ENCODE results near the gene DRC7.
"Not testable (repeated sequence)": the region's sequence is repeated elsewhere in the genome, so short reads cannot be mapped to it uniquely, and the experiment has no call there.

Gene DRC7

GRCh38 chr16:57714047-57714446 is 19.4 kb downstream of the DRC7 start:
- DNase-seq (ENCODE audit: low spot score) = no peak

GRCh38 chr16:57720142-57720575 is 25.6 kb downstream of the DRC7 start:
- peak; percentile 76 for DNase-seq (ENCODE audit: low spot score)

GRCh38 chr16:57721356-57722209 is 27.0 kb downstream of the DRC7 start:
- DNase-seq (ENCODE audit: low spot score) = no peak

DNA sequence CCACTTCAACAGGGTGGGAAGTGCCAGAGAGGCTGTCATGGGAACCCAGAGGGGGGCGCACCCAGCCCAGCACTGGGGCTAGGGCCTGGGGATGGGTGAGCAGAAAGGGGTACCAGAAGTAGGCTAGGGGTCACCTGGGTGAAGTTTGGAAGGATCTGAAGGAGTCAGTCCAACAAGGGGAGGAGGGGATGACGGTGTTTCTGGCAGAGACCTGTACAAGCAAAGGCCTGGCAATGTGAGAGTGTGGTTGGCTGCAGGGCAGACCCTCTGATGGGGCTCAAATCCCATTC is 27.5 kb downstream of the DRC7 start:
- no peak for DNase-seq (ENCODE audit: low spot score)

GRCh38 chr16:57722651-57723050 is 28.0 kb downstream of the DRC7 start:
- DNase-seq (ENCODE audit: low spot score) = no peak

GRCh38 chr16:57723170-57723569 is 28.6 kb downstream of the DRC7 start:
- DNase-seq (ENCODE audit: low spot score) = no peak

- no peak for DNase-seq (ENCODE audit: low spot score)
Observed at GRCh38 chr16:57724531-57724930, 29.9 kb downstream of the DRC7 start.

- no peak for DNase-seq (ENCODE audit: low spot score)
Observed at GRCh38 chr16:57725151-57725550, 30.5 kb downstream of the DRC7 start.

DNA sequence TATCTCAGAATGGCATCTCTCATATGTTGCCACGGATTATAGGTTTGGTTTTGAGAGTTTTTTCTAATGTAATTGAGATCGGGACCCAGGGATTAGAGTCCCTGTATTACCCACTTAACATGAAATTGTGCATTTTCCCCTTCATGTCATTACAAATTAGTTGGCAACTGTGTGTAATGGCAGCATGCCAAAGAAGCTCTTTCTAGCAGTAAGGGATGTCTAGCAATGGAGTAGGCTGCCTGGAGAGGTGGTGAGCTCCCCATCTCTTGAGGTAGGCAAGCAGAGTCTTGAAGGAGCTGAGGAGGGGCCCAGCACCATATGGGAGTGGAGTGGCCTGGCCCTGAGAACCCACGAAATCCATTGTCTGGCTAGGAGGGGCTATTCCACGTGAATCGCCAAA is 30.9 kb downstream of the DRC7 start:
- no peak for DNase-seq (ENCODE audit: low spot score)

DNA sequence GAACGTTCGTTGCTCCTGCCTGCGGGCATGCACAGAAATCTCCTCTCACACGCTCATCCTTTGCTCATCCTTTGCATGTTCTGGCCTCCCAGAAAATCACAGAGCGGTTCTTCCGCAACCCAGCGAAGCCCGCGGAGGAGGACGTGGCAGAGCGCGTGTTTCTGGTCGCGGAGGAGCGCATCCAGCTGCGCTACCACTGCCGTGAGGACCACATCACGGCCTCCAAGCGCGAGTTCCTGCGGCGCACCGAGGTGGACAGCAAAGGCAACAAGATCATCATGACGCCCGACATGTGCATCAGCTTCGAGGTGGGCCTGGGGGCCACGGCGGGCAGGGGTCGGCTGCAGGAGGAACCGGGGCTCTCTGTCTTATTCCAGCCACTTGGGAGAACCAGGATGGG is 31.4 kb downstream of the DRC7 start:
- DNase-seq (ENCODE audit: low spot score) = no peak

DNA sequence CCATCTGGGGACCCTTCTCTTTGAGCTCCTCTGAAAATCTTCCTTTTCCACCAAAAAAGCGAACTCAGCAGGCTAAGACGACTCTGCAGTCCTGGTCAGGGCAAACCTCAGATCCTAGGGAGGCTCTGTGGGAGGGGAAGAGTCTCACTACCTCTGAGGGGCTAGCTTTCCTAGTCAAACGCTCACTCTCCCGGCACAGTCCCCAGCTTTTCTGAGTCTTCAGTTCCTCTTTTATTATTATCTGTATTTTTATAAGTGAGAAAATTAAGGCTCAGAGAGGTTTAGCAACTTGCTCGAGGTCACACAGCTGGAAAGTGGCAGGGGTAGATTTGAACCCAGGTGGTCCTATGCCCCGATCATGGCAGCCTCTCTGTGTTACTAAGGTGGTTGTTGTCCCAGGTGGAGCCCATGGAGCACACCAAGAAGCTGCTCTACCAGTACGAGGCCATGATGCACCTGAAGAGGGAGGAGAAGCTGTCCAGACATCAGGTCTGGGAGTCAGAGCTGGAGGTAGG is 31.9 kb downstream of the DRC7 start:
- DNase-seq (ENCODE audit: low spot score) = no peak

- no peak for DNase-seq (ENCODE audit: low spot score)
Observed at GRCh38 chr16:57727610-57728009, 33.0 kb downstream of the DRC7 start.

DNA sequence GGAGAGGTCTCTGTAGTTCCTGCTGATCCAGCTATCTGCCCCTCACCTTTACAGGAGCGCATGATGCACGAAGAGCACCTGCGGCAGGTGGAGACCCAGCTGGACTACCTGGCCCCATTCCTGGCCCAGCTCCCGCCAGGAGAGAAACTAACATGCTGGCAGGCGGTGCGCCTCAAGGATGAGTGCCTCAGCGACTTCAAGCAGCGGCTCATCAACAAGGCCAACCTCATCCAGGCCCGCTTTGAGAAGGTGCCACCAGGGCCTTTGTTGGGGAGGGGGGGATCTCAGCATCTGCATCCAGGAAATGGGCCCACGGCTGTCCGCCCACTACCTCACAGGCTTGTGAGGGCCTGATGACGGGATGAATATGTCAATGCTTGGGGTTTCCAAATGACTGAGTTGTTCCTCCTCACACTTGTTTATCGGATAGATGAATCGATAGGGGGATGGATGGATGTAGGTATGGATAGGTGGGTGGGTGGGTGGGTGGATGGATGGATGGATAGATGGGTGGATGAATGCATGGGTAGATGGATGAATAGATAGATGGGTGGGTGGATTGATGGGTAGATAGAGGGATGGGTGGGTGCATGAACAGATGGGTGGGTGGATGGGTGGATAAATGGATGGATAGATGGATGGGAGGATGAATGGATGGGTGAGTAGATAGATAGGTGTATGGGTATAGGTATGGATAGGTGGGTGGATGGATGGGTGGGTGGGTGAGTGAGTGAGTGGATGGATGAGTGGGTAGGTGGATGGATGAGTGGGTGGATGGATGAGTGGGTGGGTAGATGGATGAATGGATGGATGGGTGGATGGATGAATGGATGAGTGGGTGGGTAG is 34.0 kb downstream of the DRC7 start:
- no peak for DNase-seq (ENCODE audit: low spot score)

GRCh38 chr16:57729182-57729484 is 34.5 kb downstream of the DRC7 start:
- no peak for DNase-seq (ENCODE audit: low spot score)

DNA sequence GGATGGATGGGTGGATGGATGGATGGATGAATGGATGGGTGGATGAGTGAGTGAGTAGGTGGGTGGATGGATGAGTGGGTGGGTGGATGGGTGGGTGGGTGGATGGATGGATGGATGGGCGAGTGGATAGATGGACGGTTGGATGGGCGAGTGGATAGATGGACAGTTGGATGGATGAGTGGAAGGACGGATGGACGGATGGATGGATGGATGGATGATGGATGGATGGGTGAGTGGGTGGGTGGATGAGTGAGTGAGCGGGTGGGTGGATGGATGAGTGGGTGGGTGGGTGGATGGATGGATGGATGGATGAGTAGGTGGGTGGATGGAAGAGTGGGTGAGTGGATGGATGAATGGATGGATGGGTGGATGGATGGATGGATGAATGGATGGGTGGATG is 35.2 kb downstream of the DRC7 start:
- DNase-seq (ENCODE audit: low spot score) = not testable (repeated sequence)

- DNase-seq (ENCODE audit: low spot score) = no peak
Observed at GRCh38 chr16:57730771-57731730, 36.4 kb downstream of the DRC7 start.

DNA sequence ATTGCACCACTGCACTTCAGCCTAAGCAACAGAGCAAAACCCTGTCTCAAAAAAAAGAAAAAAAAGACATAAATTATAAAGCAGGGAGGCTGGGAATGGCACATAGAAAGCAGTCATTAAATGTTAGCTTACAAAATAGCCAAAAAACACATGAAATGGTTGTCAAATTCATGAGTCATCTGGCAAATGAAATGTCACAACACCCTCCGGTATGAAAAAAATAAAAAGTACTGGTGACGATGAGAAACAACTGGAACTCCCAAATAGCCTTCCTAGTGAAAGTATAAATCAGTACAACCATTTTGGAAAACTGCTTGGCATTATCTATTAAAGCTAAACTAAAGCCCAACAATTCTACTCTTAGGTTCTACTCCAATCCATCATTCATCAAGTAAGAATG is 37.4 kb downstream of the DRC7 start:
- peak; percentile 74 for DNase-seq (ENCODE audit: low spot score)

GRCh38 chr16:57732714-57733113 is 38.1 kb downstream of the DRC7 start:
- no peak for DNase-seq (ENCODE audit: low spot score)

- no peak for DNase-seq (ENCODE audit: low spot score)
Observed at GRCh38 chr16:57734308-57734924, 39.8 kb downstream of the DRC7 start.

GRCh38 chr16:57734925-57735754 is 40.5 kb downstream of the DRC7 start:
- DNase-seq (ENCODE audit: low spot score) = peak; percentile 97
